HG02678 (cell line): ENCODE measurements around the gene FLT3.
"Not testable (repeated sequence)": the region's sequence is repeated elsewhere in the genome, so short reads cannot be mapped to it uniquely, and the experiment has no call there.

Source experiments
- ATAC-seq: cut with Tn5 transposase; IDR thresholded peaks from one replicate; pipeline ENCODE4 v1.9.1; 2021; ENCODE audit warnings: mild to moderate bottlenecking, moderate library complexity; ENCODE audit not compliant: unreplicated experiment

FLT3 gene

GRCh38 chr13:28100150-28101121, at the start of gene FLT3:
TSS of gene FLT3 (minus strand) at chr13:28100576. CDS start at chr13:28100510, 66 bp downstream.
- peak; percentile 72 for ATAC-seq

GRCh38 chr13:28147495-28147894, 47.1 kb upstream of the FLT3 start:
- no peak for ATAC-seq

GRCh38 chr13:28145049-28145448, 44.7 kb upstream of the FLT3 start:
- no peak for ATAC-seq

- not testable (repeated sequence) for ATAC-seq
Observed at GRCh38 chr13:28141542-28141941, 41.2 kb upstream of the FLT3 start.

GRCh38 chr13:28140433-28141125, 40.2 kb upstream of the FLT3 start:
- ATAC-seq: no peak

- ATAC-seq: peak; percentile 44
Observed at GRCh38 chr13:28138756-28139470, 38.5 kb upstream of the FLT3 start.

- ATAC-seq: peak; percentile 66
Observed at GRCh38 chr13:28138012-28138755, 37.8 kb upstream of the FLT3 start, which contains the start of gene PAN3. TSS of gene PAN3 (plus strand) at chr13:28138545. CDS start at chr13:28138658, 113 bp downstream.

- ATAC-seq: no peak
Observed at GRCh38 chr13:28137596-28137995, 37.2 kb upstream of the FLT3 start.

GRCh38 chr13:28136916-28137315, 36.5 kb upstream of the FLT3 start:
- ATAC-seq: no peak

GRCh38 chr13:28131646-28132045, 31.3 kb upstream of the FLT3 start:
- ATAC-seq: no peak

- ATAC-seq: no peak
Observed at GRCh38 chr13:28129911-28130693, 29.7 kb upstream of the FLT3 start.

GRCh38 chr13:28128926-28129325, 28.6 kb upstream of the FLT3 start:
- ATAC-seq: no peak

GRCh38 chr13:28128030-28128429, 27.7 kb upstream of the FLT3 start:
- ATAC-seq: no peak

GRCh38 chr13:28121224-28121623, 20.8 kb upstream of the FLT3 start:
- no peak for ATAC-seq

- no peak for ATAC-seq
Observed at GRCh38 chr13:28120317-28120716, 19.9 kb upstream of the FLT3 start.

GRCh38 chr13:28117689-28118377, 17.5 kb upstream of the FLT3 start:
- no peak for ATAC-seq

GRCh38 chr13:28116736-28117135, 16.4 kb upstream of the FLT3 start:
- no peak for ATAC-seq

GRCh38 chr13:28110414-28110813, 10.0 kb upstream of the FLT3 start:
- ATAC-seq: no peak

- no peak for ATAC-seq
Observed at GRCh38 chr13:28106976-28107375, 6.6 kb upstream of the FLT3 start.
